Esophagus muscularis mucosa (tissue), 4 donors: Measurements from ENCODE around the gene ERCC6. TPM values are rescaled to one million over a fixed set of nuclear protein-coding genes. Genes with fewer than 3 reads are reported as not detected.

Experiments used
- DNase-seq: peaks from one replicate; pipeline ENCODE4 v3.0.0-alpha.2; 2017; ENCODE audit errors: extremely low spot score
- H3K27ac ChIP-seq, 4 donors: fragments of 200-600 bp; sonication (generic); replicated peaks in 1 of 4; 1 replicate in 3 of 4; 2 replicates in 1 of 4; pipeline ENCODE4 v1.5.1; 2016 to 2019; ENCODE audit warnings: mild to moderate bottlenecking in 1 of 4
- H3K27me3 ChIP-seq, 4 donors: fragments of 200-600 bp; sonication (generic); one replicate each; pipeline versions ENCODE4 v1.5.1 to v1.6.0; 2016 to 2019
- H3K36me3 ChIP-seq, 4 donors: fragments of 200-600 bp; sonication (generic); one replicate each; pipeline ENCODE4 v1.5.1; 2016 to 2019
- H3K4me1 ChIP-seq, 4 donors: fragments of 200-600 bp; sonication (generic); one replicate each; pipeline ENCODE4 v1.5.1; 2016 to 2019
- H3K4me3 ChIP-seq, 4 donors: fragments of 200-600 bp; sonication (generic); 1 replicate in 2 of 4; 2 replicates in 2 of 4; pipeline ENCODE4 v1.5.1; 2016 to 2019; ENCODE audit warnings: mild to moderate bottlenecking in 4 of 4, moderate library complexity in 1 of 4
- H3K9me3 ChIP-seq, 4 donors: fragments of 200-600 bp; sonication (generic); 1 replicate in 3 of 4; 2 replicates in 1 of 4; pipeline ENCODE4 v1.5.1; 2016 to 2019
- CTCF ChIP-seq, 3 experiments: fragments of 200-600 bp in 2 of 3; fragments of 450-650 bp in 1 of 3; sonication (generic) in 2 of 3; IDR thresholded peaks; one replicate each; pipeline ENCODE4 v1.5.1; 2017 to 2019; ENCODE audit warnings: antibody characterized with exemption in 3 of 3, mild to moderate bottlenecking in 2 of 3, moderate library complexity in 1 of 3
- EP300 ChIP-seq: sonication (generic); formaldehyde crosslinking; IDR thresholded peaks from one replicate; pipeline ENCODE4 v1.6.1; 2017; ENCODE audit warnings: antibody characterized with exemption
- POLR2A ChIP-seq: fragments of 450-650 bp; IDR thresholded peaks from one replicate; pipeline ENCODE4 v1.6.1; 2017; ENCODE audit warnings: antibody characterized with exemption, moderate library complexity, mild to moderate bottlenecking, low read depth
- POLR2AphosphoS5 ChIP-seq, 2 donors: sonication (generic); formaldehyde crosslinking; IDR thresholded peaks; one replicate each; pipeline ENCODE4 v1.6.1; 2017; ENCODE audit warnings: antibody characterized with exemption in 2 of 2
- WGBS: methylation state at CpG from one replicate; pipeline ENCODE4 v1.1.5; 2018; 5-methylcytosine and 5-hydroxymethylcytosine counted together
- intact Hi-C: fragments of 100-400 bp; cut with DNase I; formaldehyde crosslinking; loops from one replicate; pipeline ENCODE4 v1.15.1; 2023
- total RNA-seq, 4 donors: library from RNA; depleted of rRNA; stranded (reverse); fragments of >200 nt; gene quantifications; one replicate each; pipeline versions ENCODE4 v1.1.0 to v1.2.1, GENCODE V29; 2016

Gene ERCC6
- total RNA-seq, 4 donors from 2014 or later: 7.0 to 11.7 (median 9.2) TPM

DNA sequence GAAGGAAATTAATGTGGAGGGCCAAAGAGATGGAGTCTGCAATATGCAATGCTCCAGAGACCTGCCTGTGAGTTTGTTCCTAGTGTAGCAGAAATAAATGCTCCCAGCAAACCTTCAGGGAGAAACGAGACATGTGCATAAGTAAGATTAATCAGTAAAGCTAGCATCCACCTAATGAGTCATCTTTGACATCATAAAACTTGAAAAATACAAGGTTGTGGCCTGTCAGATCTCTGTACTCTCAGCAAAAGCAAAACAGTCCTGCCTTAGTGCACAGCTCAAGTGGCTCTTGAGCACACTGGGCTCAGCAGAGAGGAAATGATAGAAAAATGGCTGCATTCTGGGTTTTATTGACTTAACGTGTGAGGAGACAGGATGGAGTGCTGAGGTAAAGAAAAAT, 32.5 kb upstream of the ERCC6 start:
- Histone ChIP-seq H3K4me3 (no peak overlapping the region), H3K36me3 (no peaks in the 10 kb centered on the region), H3K27me3 (peaks cover 0 to 5% (median 0%) of the 10 kb centered on the region in 4 donors), H3K4me1 (no peaks in the 10 kb centered on the region), H3K27ac (no peak overlapping the region), H3K9me3 (no peaks in the 10 kb centered on the region)
- TF ChIP-seq EP300 (no peak), POLR2A (no peak), CTCF (IDR thresholded peaks at IDR 0.05) (no peak)
- 62% methylated on average over 2 of the region's 2 CpGs for WGBS
- peak; percentile 55 for DNase-seq
- intact Hi-C loops: no loop called here

GRCh38 chr10:49569031-49569631, 30.2 kb upstream of the ERCC6 start:
- intact Hi-C loops: no loop called here
- 52% methylated on average over 3 of the region's 3 CpGs for WGBS
- DNase-seq: peak; percentile 57
- H3K27ac ChIP-seq: no peak overlapping the region
- TF ChIP-seq POLR2A (no peak), CTCF (IDR thresholded peaks at IDR 0.05) (no peak), EP300 (no peak), POLR2AphosphoS5 (IDR thresholded peaks at IDR 0.05) (no peak)
- no peaks in the 10 kb centered on the region for H3K4me1 ChIP-seq
- H3K4me3 ChIP-seq: no peak overlapping the region
- no peaks in the 10 kb centered on the region for H3K27me3 ChIP-seq
- no peaks in the 10 kb centered on the region for H3K9me3 ChIP-seq
- H3K36me3 ChIP-seq: no peaks in the 10 kb centered on the region

GRCh38 chr10:49568235-49568634, 29.3 kb upstream of the ERCC6 start:
- Histone ChIP-seq H3K4me3 (no peak overlapping the region), H3K4me1 (no peaks in the 10 kb centered on the region), H3K36me3 (no peaks in the 10 kb centered on the region), H3K27ac (no peak overlapping the region), H3K27me3 (no peaks in the 10 kb centered on the region), H3K9me3 (no peaks in the 10 kb centered on the region)
- TF ChIP-seq POLR2AphosphoS5 (IDR thresholded peaks at IDR 0.05) (no peak), CTCF (IDR thresholded peaks at IDR 0.05) (no peak), EP300 (no peak), POLR2A (no peak)
- 73% methylated on average over 2 of the region's 2 CpGs for WGBS
- intact Hi-C loops: no loop called here
- DNase-seq: no peak

DNA sequence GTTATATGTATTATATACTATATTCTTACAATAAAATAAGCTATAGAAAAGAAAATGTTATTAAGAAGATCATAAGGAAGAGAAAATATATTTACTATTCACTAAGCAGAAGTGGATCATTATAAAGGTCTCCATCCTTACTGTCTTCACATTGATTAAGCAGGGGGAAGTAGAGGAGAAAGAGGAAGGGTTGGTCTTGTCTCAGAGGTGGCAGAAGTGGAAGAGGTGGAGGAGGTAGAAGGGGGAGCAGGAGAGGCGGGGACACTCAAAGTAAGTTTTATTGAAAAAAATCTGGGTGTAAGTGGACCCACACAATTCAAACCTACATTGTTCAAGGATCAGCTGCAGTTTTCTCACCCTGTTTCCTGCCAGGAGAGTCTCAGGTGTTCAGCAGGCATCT, 28.9 kb upstream of the ERCC6 start:
- H3K27ac ChIP-seq: no peak overlapping the region
- no peaks in the 10 kb centered on the region for H3K27me3 ChIP-seq
- no peaks in the 10 kb centered on the region for H3K36me3 ChIP-seq
- intact Hi-C loops: no loop called here
- 83% methylated on average over 1 of the region's 1 CpG for WGBS
- TF ChIP-seq POLR2AphosphoS5 (IDR thresholded peaks at IDR 0.05) (no peak), EP300 (no peak), CTCF (IDR thresholded peaks at IDR 0.05) (no peak), POLR2A (no peak)
- H3K9me3 ChIP-seq: no peaks in the 10 kb centered on the region
- no peak for DNase-seq
- H3K4me3 ChIP-seq: no peak overlapping the region
- H3K4me1 ChIP-seq: no peaks in the 10 kb centered on the region

- no peaks in the 10 kb centered on the region for H3K9me3 ChIP-seq
- intact Hi-C loops: no loop called here
- H3K4me3 ChIP-seq: no peak overlapping the region
- H3K27ac ChIP-seq: no peak overlapping the region
- DNase-seq: no peak
- H3K4me1 ChIP-seq: no peaks in the 10 kb centered on the region
- TF ChIP-seq EP300 (no peak), POLR2AphosphoS5 (IDR thresholded peaks at IDR 0.05) (no peak), POLR2A (no peak), CTCF (IDR thresholded peaks at IDR 0.05) (no peak)
- peaks cover 0 to 8% (median 0%) of the 10 kb centered on the region in 4 donors for H3K27me3 ChIP-seq
- no peaks in the 10 kb centered on the region for H3K36me3 ChIP-seq
- 92% methylated on average over 4 of the region's 4 CpGs for WGBS
These were observed 25.6 kb upstream of the ERCC6 start for GRCh38 chr10:49564461-49565009.
